SK-N-SH (cell line): ENCODE measurements around the gene ADCY5. TPM values are rescaled to one million over a fixed set of nuclear protein-coding genes. Genes with fewer than 3 reads are reported as not detected.

Experiments used
- CTCF ChIA-PET: fragments of 300-600, 350-600 bp; formaldehyde crosslinking; extraction: SDS; loops from one replicate; lab custom pipeline; 2021; lab: Yijun Ruan, JAX
- POLR2A ChIA-PET: fragments of 350-600 bp; sonication (Branson Sonifier 250); formaldehyde crosslinking; extraction: SDS; loops from one replicate; lab custom pipeline; 2020; ENCODE audit warnings: antibody characterized with exemption, inconsistent platforms; lab: Yijun Ruan, JAX
- DNase-seq: peaks from one replicate; pipeline ENCODE4 v3.0.0; 2012
- H2AFZ ChIP-seq: fragments of 200-600 bp; sonication (generic); 2 replicates; pipeline ENCODE4 v1.8.1; 2016; ENCODE audit warnings: antibody characterized with exemption, mild to moderate bottlenecking, low read depth
- H3F3A ChIP-seq: fragments of 200-600 bp; sonication (generic); replicated peaks from 2 replicates; pipeline ENCODE3; 2016; ENCODE audit warnings: antibody characterized with exemption, mild to moderate bottlenecking; ENCODE audit not compliant: insufficient read depth
- H3K27ac ChIP-seq, 2 experiments: fragments of 200-500 bp in 1 of 2; fragments of 200-600 bp in 1 of 2; sonication (Bioruptor generic) in 1 of 2; sonication (generic), shearing (Covaris generic) in 1 of 2; 2 replicates each; pipeline versions ENCODE4 v1.5.1 to v1.6.1; 2014 to 2016; ENCODE audit warnings: low read depth in 2 of 2, inconsistent platforms in 1 of 2, low read length in 1 of 2, mild to moderate bottlenecking in 1 of 2, mixed read lengths in 1 of 2
- H3K27me3 ChIP-seq: fragments of 200-600 bp; sonication (generic), shearing (Covaris generic); 2 replicates; pipeline ENCODE4 v1.6.1; 2016; ENCODE audit warnings: mixed run types; ENCODE audit not compliant: insufficient read depth
- H3K36me3 ChIP-seq, 2 experiments: fragments of 200-500 bp in 1 of 2; fragments of 200-600 bp in 1 of 2; sonication (Bioruptor generic) in 1 of 2; sonication (generic) in 1 of 2; replicated peaks in 1 of 2; 2 replicates each; pipeline versions ENCODE3 to v1.5.1; 2014 to 2016; ENCODE audit warnings: low read length in 1 of 2, mild to moderate bottlenecking in 1 of 2; ENCODE audit not compliant: insufficient read depth in 2 of 2, control insufficient read depth in 1 of 2
- H3K4me1 ChIP-seq, 2 experiments: fragments of 200-500 bp in 1 of 2; fragments of 200-600 bp in 1 of 2; sonication (Bioruptor generic) in 1 of 2; sonication (generic), shearing (Covaris generic) in 1 of 2; 2 replicates each; pipeline versions ENCODE4 v1.5.1 to v1.6.1; 2014 to 2016; ENCODE audit warnings: low read depth in 1 of 2, low read length in 1 of 2, mixed run types in 1 of 2; ENCODE audit not compliant: insufficient read depth in 2 of 2, control insufficient read depth in 1 of 2
- H3K4me2 ChIP-seq: fragments of 200-600 bp; sonication (generic), shearing (Covaris generic); 2 replicates; pipeline ENCODE4 v1.6.1; 2017; ENCODE audit warnings: mixed run types
- H3K4me3 ChIP-seq, 2 experiments: fragments of 200-500 bp in 1 of 2; fragments of 200-600 bp in 1 of 2; sonication (Bioruptor generic) in 1 of 2; sonication (generic), shearing (Covaris generic) in 1 of 2; 2 replicates each; pipeline versions ENCODE4 v1.5.1 to v1.8.1; 2014 to 2016; ENCODE audit warnings: low read depth in 2 of 2, inconsistent platforms in 1 of 2, low read length in 1 of 2, mild to moderate bottlenecking in 1 of 2, mixed read lengths in 1 of 2, moderate library complexity in 1 of 2
- H3K79me2 ChIP-seq: fragments of 200-600 bp; sonication (generic); 2 replicates; pipeline ENCODE4 v1.8.1; 2017; ENCODE audit warnings: mild to moderate bottlenecking; ENCODE audit not compliant: insufficient read depth
- H3K9ac ChIP-seq: fragments of 200-600 bp; sonication (generic); 2 replicates; pipeline ENCODE4 v1.6.1; 2017; ENCODE audit warnings: mixed run types
- H3K9me2 ChIP-seq: fragments of 200-600 bp; sonication (generic); 2 replicates; pipeline ENCODE4 v1.6.1; 2017; ENCODE audit warnings: mixed run types
- H3K9me3 ChIP-seq: fragments of 200-600 bp; sonication (generic); 2 replicates; pipeline ENCODE4 v1.6.1; 2017; ENCODE audit warnings: mixed run types, mild to moderate bottlenecking, moderate library complexity
- H4K20me1 ChIP-seq: fragments of 200-600 bp; sonication (generic); 2 replicates; pipeline ENCODE4 v1.6.1; 2017; ENCODE audit warnings: mild to moderate bottlenecking, mixed run types; ENCODE audit not compliant: insufficient read depth
- CHD2 ChIP-seq: fragments of 150-350 bp; IDR thresholded peaks from 2 replicates; pipeline ENCODE4 v1.6.1; 2018; ENCODE audit warnings: low read length; ENCODE audit not compliant: partially characterized antibody
- CTCF ChIP-seq: fragments of 200-600 bp; sonication (generic); IDR thresholded peaks from 2 replicates; pipeline ENCODE4 v1.6.1; 2017; ENCODE audit warnings: antibody characterized with exemption, mild to moderate bottlenecking, moderate library complexity
- EP300 ChIP-seq, 2 experiments: IDR thresholded peaks; 2 replicates each; pipeline versions ENCODE4 v1.4.0 to v1.6.1; 2012; ENCODE audit warnings: borderline replicate concordance in 1 of 2, low read depth in 1 of 2, low read length in 1 of 2
- EZH2phosphoT487 ChIP-seq: fragments of 200-600 bp; sonication (generic); IDR thresholded peaks from 2 replicates; pipeline ENCODE4 v1.6.1; 2017; ENCODE audit warnings: low read depth, mixed run types, mild to moderate bottlenecking, antibody characterized with exemption, moderate library complexity, borderline replicate concordance
- FOSL2 ChIP-seq: IDR thresholded peaks from 2 replicates; pipeline ENCODE4 v1.4.0; 2012; ENCODE audit warnings: low read depth, mild to moderate bottlenecking, moderate library complexity, borderline replicate concordance
- FOXJ3 ChIP-seq: sonication (generic); formaldehyde crosslinking; IDR thresholded peaks from 2 replicates; pipeline ENCODE4 v1.5.1; 2020; ENCODE audit warnings: mild to moderate bottlenecking, missing genetic modification reagents
- FOXM1 ChIP-seq: IDR thresholded peaks from 2 replicates; pipeline ENCODE4 v1.4.0; 2012; ENCODE audit warnings: low read depth, mild to moderate bottlenecking
- GABPA ChIP-seq: IDR thresholded peaks from 2 replicates; pipeline ENCODE4 v1.4.0; 2012; ENCODE audit warnings: low read depth, mild to moderate bottlenecking
- GATA2 ChIP-seq: sonication (generic); formaldehyde crosslinking; IDR thresholded peaks from 2 replicates; pipeline ENCODE4 v1.5.0; 2020; ENCODE audit warnings: mild to moderate bottlenecking, missing genetic modification reagents
- MAX ChIP-seq: IDR thresholded peaks from 2 replicates; pipeline ENCODE4 v1.4.0; 2012; ENCODE audit warnings: low read depth
- MEF2A ChIP-seq: IDR thresholded peaks from 2 replicates; pipeline ENCODE4 v1.4.0; 2012; ENCODE audit warnings: low read depth, borderline replicate concordance
- MXI1 ChIP-seq: IDR thresholded peaks from 2 replicates; pipeline ENCODE4 v1.6.1; 2012; ENCODE audit warnings: mild to moderate bottlenecking, low read depth, low read length, improper control_type of control experiment
- NRF1 ChIP-seq: IDR thresholded peaks from 2 replicates; pipeline ENCODE4 v1.6.1; 2012; ENCODE audit warnings: low read depth, mild to moderate bottlenecking, low read length
- RAD21 ChIP-seq: IDR thresholded peaks from 2 replicates; pipeline ENCODE4 v1.6.1; 2012; ENCODE audit warnings: mild to moderate bottlenecking, low read length
- RCOR1 ChIP-seq: fragments of 150-350 bp; IDR thresholded peaks from 2 replicates; pipeline ENCODE4 v1.6.1; 2017; ENCODE audit warnings: antibody characterized with exemption, low read length
- REST ChIP-seq: IDR thresholded peaks from 2 replicates; pipeline ENCODE4 v1.6.1; 2012; ENCODE audit warnings: mild to moderate bottlenecking, low read depth, low read length, moderate library complexity
- RFX5 ChIP-seq: IDR thresholded peaks from 2 replicates; pipeline ENCODE4 v1.6.1; 2012; ENCODE audit warnings: mild to moderate bottlenecking, improper control_type of control experiment, low read length
- SMC3 ChIP-seq: IDR thresholded peaks from 2 replicates; pipeline ENCODE4 v1.6.1; 2012; ENCODE audit warnings: low read depth, low read length, improper control_type of control experiment
- TAF1 ChIP-seq: IDR thresholded peaks from 2 replicates; pipeline ENCODE4 v1.6.1; 2012; ENCODE audit warnings: low read depth, mild to moderate bottlenecking, low read length, moderate library complexity, borderline replicate concordance
- USF1 ChIP-seq: IDR thresholded peaks from 2 replicates; pipeline ENCODE4 v1.4.0; 2012; ENCODE audit warnings: low read depth, borderline replicate concordance
- USF2 ChIP-seq: fragments of 150-350 bp; IDR thresholded peaks from 2 replicates; pipeline ENCODE4 v1.6.1; 2017; ENCODE audit warnings: antibody characterized with exemption, low read length, low read depth, borderline replicate concordance
- WGBS: methylation state at CpG from one replicate; pipeline ENCODE4 v1.1.6; 2017; ENCODE audit warnings: low lambda C conversion rate; 5-methylcytosine and 5-hydroxymethylcytosine counted together
- polyA plus RNA-seq, 3 experiments: library from polyadenylated mRNA; depleted of rRNA; stranded (reverse); fragments of >200 nt; gene quantifications; 2 replicates each; pipeline ENCODE4 v1.2.3, GENCODE V29; 2012

Gene ADCY5
- polyA plus RNA-seq, 1 of the 3 experiments (the other 2 are of a cell fraction), result 0.21 TPM

GRCh38 chr3:123310741-123311140 lies 138.1 kb downstream of the ADCY5 start:
- Histone ChIP-seq H2AFZ (no peak overlapping the region), H3K36me3 (no peaks in the 10 kb centered on the region), H3K4me3 (no peak overlapping the region), H3K9ac (no peak overlapping the region), H3K9me2 (no peaks in the 10 kb centered on the region), H3K27me3 (peaks cover 19% of the 10 kb centered on the region; the same call in 1 of the 2 replicates), H3K4me1 (peaks cover 0 to 4% of the 10 kb centered on the region in 2 experiments; a peak in 1 of 4 replicates), H3K4me2 (no peak overlapping the region), H4K20me1 (no peaks in the 10 kb centered on the region), H3K9me3 (no peaks in the 10 kb centered on the region), H3K79me2 (no peaks in the 10 kb centered on the region), H3F3A (no peaks in the 10 kb centered on the region), H3K27ac (no peak overlapping the region)
- DNase-seq, result no peak
- POLR2A ChIA-PET, result no interaction called here
- CTCF ChIA-PET, result interaction anchor here (1.5 to 1.7 kb wide), 2 partner anchors 11 to 86 kb away, joined by 4 read pairs; no protein-coding TSS in a partner anchor
- TF ChIP-seq CTCF (no peak), GATA2 (CRISPR knock-in tag) (no peak), RFX5 (no peak), CHD2 (no peak), USF1 (no peak), MEF2A (no peak), FOXJ3 (CRISPR knock-in tag) (no peak), FOSL2 (no peak), MAX (no peak), MXI1 (no peak), TAF1 (no peak), FOXM1 (no peak)
- WGBS, result 39% methylated on average over 6 of the region's 6 CpGs

GRCh38 chr3:123310186-123310585 lies 138.7 kb downstream of the ADCY5 start:
- no peak for DNase-seq
- peaks cover 15% of the 10 kb centered on the region; the same call in 1 of the 2 replicates for H3K27me3 ChIP-seq
- no peaks in the 10 kb centered on the region for H3K9me2 ChIP-seq
- no peak overlapping the region for H3K4me3 ChIP-seq
- no peak overlapping the region for H3K4me2 ChIP-seq
- CTCF ChIA-PET, result interaction anchor here (1.5 to 1.7 kb wide), 4 partner anchors 10 to 87 kb away, joined by 4 to 6 read pairs (median 5); no protein-coding TSS in a partner anchor
- H3K79me2 ChIP-seq, result no peaks in the 10 kb centered on the region
- no peak overlapping the region for H3K9ac ChIP-seq
- no peak overlapping the region for H3K27ac ChIP-seq
- H4K20me1 ChIP-seq, result no peaks in the 10 kb centered on the region
- WGBS, result 86% methylated on average over 6 of the region's 8 CpGs
- peaks cover 0 to 4% of the 10 kb centered on the region in 2 experiments; a peak in 1 of 4 replicates for H3K4me1 ChIP-seq
- H3K9me3 ChIP-seq, result no peaks in the 10 kb centered on the region
- no peak overlapping the region for H2AFZ ChIP-seq
- H3K36me3 ChIP-seq, result no peaks in the 10 kb centered on the region
- no peaks in the 10 kb centered on the region for H3F3A ChIP-seq
- POLR2A ChIA-PET, result interaction anchor here (1.1 kb wide), 1 partner anchor 9 kb away, joined by 3 read pairs; no protein-coding TSS in a partner anchor
- TF ChIP-seq EZH2phosphoT487 (no peak), GABPA (no peak), RCOR1 (no peak), NRF1 (no peak), FOSL2 (no peak), RAD21 (no peak), SMC3 (no peak), EP300 (IDR thresholded peaks at IDR 0.05; ENCODE audit: borderline replicate concordance in 1 of 2, low read depth in 1 of 2, low read length in 1 of 2) (no peak), USF2 (no peak), REST (no peak)
